Measurements from ENCODE around the gene KLRB1.
"Not testable (repeated sequence)": the region's sequence is repeated elsewhere in the genome, so short reads cannot be mapped to it uniquely, and the experiment has no call there.

KLRB1 gene

DNA sequence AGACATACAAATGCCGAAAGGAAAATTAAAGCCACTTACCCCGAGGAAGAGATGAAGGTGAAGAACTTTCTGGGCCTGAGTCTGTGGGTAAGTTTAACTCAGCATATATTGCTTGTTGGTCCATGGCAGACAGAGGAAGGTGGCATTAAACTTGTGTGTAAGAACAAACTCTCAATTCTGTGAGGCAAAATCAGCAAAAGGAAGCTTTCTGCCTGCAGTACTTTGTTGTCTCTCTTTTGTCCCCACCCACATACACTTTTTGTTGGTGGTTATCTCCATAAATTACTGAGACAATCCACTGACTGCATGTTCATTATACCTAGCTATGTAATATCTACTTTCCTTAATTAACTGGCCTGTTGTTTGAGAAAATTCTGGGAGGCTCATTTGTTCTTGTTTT is at the start of gene KLRB1:
TSS of gene KLRB1 (minus strand) at position 201 of the 400 bp plus-strand sequence. CDS start at position 124, 77 bp downstream.
- no peak for FAIRE-seq
- no peak for DNase-seq (ENCODE audit: low spot score)

GRCh38 chr12:9651265-9651729 is 43.6 kb upstream of the KLRB1 start:
- no peak for FAIRE-seq
- DNase-seq (ENCODE audit: low spot score), result peak; percentile 43

- FAIRE-seq, result no peak
These were observed 42.4 kb upstream of the KLRB1 start for GRCh38 chr12:9650151-9650576.

DNA sequence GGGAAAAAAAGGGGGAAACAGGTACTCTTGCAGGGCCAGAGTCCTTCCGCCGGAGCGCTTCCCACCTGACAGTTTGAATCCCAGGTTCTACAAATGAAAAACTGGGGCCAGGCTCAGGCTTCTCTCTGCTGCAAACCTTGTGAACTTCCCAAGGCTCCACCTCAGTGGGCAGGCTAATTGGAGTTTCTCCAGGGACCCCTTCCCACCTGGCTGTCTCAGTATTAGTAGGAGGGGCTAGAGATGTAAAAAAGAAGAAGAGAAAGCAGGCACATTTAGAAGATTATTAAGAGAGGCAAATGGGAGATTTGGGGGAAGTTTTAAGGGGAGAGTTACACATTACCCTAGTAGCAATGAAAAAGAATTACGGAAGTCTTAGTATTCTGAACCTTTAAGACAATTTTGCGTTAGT is 41.8 kb upstream of the KLRB1 start:
- DNase-seq (ENCODE audit: low spot score) (no peak), FAIRE-seq (no peak)

More at GRCh38 chr12:9650151-9650576, 42.4 kb upstream of the KLRB1 start:
- DNase-seq (ENCODE audit: low spot score), result peak; percentile 8

DNA sequence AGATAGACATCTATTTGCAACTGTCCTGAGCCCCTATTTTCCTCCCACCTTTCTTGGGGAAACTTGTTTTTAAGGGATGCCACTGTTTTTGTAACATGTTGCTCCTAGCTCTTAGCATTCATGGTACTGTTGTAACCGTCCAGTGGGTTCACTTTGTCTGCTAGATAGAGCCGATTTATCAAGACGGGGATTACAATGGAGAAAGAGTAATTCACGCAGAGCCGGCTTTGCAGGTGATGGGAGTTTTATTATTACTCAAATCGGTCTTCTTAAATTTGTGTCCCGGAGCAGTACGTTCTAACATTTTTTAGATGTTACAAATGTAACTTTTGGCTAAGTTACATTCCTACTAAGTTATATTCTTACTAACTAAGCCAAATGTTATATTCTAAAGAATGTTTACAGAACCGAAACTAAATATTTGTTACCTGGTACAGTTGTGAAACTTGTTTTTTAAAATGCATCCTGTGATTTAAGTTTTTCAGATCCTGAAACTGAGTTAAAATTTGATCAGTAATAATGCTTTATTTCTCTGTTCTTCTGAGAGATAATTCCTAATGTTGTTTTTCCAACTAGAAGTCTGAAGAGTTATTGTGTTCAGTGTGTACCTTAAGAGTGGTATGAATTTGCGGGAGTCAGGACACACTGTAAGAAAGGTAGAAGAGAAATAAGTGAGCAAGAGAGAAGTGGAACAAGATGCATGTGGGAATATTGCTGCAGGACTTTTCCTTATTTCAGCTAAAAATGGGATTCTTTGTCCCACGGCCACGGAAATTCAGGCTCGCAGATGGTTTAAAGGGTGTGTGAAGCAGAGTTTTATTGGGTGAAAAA is 41.2 kb upstream of the KLRB1 start:
- FAIRE-seq (no peak), DNase-seq (ENCODE audit: low spot score) (no peak)

- FAIRE-seq (no peak), DNase-seq (ENCODE audit: low spot score) (peak; percentile 68)
These were observed 40.3 kb upstream of the KLRB1 start for GRCh38 chr12:9647825-9648700.

DNA sequence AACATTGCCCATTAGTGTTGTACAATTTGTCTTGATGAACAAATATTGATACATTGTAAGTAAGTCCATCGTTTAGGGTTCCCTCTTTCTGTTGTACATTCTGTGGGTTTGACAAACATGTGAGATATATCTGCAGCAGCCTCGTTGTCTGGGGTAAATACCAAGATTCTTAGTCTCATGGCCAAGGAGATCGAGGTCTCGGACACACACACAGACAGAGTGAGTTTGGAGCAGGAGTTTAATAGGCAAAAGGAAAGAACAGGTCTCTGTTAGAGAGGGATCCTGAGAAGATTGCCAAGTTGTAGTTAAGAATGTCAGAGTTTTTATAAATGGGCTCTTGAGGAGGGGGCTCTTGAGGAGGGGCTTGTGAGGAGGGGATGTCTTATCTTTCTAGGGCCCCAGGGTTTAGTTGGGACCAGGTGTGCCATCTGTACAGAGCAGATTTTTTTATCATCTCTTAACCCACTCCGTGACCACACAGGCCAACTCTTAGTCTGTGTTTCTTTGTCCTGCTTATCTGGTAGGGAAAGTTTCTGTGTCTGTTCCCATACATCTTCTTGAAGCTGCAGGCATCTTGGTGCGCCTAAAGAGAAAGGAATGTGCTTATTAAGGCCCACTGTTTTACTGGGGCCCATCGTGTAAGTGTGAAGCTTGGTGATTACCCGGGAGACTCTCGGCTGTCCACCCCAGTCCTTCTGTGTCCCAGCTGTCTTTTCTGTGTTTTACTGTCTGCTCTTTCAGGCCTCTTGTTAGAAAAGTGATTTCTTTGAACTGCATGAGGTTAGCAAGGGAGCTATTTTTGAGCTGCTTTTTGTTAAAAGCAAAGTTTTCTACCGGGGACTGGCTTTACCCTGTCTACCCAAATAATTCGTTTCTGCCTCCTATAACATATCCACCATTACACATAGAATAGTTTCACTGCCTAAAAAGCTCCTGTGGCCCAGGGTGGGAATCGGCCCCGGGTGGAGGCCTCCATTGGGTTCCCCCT is 39.4 kb upstream of the KLRB1 start:
- FAIRE-seq (no peak), DNase-seq (ENCODE audit: low spot score) (no peak)

- peak; percentile 8 for DNase-seq (ENCODE audit: low spot score)
- FAIRE-seq, result not testable (repeated sequence)
These were observed 37.4 kb upstream of the KLRB1 start for GRCh38 chr12:9644985-9645551.

GRCh38 chr12:9643266-9643660 is 35.5 kb upstream of the KLRB1 start:
- no peak for FAIRE-seq
- DNase-seq (ENCODE audit: low spot score), result no peak

DNA sequence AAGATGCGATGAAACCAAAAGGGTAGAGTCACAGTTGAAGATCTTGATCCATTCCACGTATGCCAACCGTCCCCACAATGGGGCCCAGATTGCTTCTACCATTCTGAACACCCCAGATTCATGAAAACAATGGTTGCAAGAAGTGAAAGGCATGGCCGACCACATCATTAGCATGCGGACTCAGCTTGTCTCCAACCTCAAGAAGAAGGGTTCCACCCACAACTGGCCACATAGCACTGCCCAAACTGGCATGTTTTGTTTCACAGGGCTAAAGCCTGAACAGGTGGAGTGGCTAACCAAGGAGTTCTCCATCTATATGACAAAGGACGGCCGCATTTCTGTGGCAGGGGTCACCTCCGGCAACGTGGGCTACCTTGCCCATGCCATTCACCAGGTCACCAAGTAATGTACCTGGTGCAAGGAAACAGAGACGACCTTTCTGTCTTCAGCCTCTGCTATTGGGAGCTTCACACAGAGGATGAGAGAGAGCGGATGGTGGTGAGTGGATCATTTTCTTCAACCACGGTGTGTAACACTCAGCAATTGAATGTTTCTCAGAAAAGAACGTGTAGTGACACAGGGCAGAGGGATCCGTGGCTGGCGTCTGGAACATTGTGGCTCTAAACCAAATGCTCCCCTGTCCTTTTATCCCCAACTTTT is 35.0 kb upstream of the KLRB1 start:
- no peak for FAIRE-seq
- no peak for DNase-seq (ENCODE audit: low spot score)

DNA sequence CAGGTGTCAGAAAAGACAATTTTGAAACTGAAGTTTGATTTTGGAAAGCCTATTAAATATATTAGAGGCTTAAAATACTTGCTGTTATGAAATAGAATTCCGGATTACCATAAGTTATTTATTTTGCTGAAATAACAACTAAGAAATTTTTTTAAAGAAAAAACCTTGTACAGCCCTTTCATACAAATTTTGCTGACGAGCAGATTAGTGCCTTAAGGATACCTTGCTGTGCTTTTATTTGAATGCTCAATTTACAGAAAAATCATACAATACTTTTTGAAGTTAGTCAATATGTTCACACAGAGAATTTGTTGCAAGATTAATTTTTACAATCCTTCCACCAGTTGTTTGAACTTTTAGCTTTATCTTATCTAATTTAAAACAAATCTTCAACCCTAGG is 32.3 kb upstream of the KLRB1 start:
- DNase-seq (ENCODE audit: low spot score) (no peak), FAIRE-seq (no peak)

DNA sequence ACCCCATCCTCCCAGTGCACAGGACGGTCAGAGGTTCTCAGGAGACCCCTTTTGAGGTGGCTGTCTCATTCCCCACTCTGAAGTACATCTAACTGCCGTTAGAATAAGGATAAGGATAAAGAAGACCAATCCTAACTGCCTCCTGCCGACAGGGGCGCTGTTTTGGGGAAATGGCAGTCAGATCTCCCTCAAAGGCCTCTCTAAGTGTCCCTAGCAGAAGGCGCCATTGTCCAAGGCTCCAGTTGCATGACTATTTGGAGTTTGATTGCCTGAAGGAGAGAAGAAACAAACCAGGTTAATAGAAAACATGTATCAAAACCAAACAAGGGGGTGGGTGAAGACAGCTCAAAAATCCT is 29.1 kb upstream of the KLRB1 start:
- no peak for DNase-seq (ENCODE audit: low spot score)

GRCh38 chr12:9636150-9636850 is 28.6 kb upstream of the KLRB1 start:
- DNase-seq (ENCODE audit: low spot score), result no peak
- no peak for FAIRE-seq

More for the DNA sequence above, 29.1 kb upstream of the KLRB1 start:
- FAIRE-seq, result no peak

DNA sequence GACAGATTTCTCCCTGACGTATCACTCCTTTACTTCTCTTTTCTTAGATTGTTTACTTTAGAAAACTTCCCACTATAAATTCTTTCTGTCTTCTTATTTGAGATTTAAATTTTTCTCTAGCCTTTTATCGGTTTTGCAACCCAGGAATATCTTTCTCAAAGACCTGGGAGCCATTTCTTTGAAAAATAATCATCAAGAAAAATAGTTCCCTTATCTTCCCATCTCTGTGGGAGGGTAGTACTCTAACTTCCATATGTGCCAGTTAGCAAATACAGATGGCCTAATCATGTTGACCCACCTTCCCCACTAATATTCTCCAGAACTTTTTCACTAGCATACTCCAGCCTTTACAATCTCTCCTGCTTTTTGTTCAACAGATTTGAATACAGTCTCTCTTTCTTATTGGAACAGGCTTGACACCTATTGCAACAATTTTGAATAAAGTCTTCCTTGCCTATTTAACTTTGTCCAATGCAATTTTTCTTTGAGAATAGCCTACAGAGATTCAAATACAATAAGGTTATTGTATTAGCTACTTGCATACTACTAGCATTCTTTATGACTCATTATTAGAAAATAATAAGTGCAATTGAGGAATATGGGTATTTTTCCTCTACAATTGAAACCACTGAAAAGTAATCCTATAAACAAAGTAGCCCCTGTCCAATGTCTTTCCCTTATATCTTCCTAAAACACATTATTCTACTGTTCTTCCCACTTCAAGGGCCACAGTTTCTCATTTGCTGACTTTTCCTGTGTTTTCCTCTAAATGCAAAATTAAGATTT is 27.4 kb upstream of the KLRB1 start:
- DNase-seq (ENCODE audit: low spot score) (no peak), FAIRE-seq (no peak)

GRCh38 chr12:9634177-9634803 is 26.6 kb upstream of the KLRB1 start:
- FAIRE-seq (peak; percentile 68), DNase-seq (ENCODE audit: low spot score) (peak; percentile 26)

GRCh38 chr12:9632766-9633165 is 25.1 kb upstream of the KLRB1 start:
- DNase-seq (ENCODE audit: low spot score), result no peak
- no peak for FAIRE-seq

- FAIRE-seq (no peak), DNase-seq (ENCODE audit: low spot score) (no peak)
These were observed 19.1 kb upstream of the KLRB1 start for GRCh38 chr12:9626821-9627220.

GRCh38 chr12:9626291-9626690 is 18.6 kb upstream of the KLRB1 start:
- DNase-seq (ENCODE audit: low spot score) (peak; percentile 45), FAIRE-seq (peak; percentile 55)
